K562 (cell line): ENCODE measurements around the gene PPT2. TPM values are rescaled to one million over a fixed set of nuclear protein-coding genes. Genes with fewer than 3 reads are reported as not detected.

Source experiments
- ESRRB ChIP-seq: fragments of 250-450 bp; sonication (Bioruptor Pico); IDR thresholded peaks from 2 replicates; pipeline ENCODE4 v1.5.0; 2020; ENCODE audit warnings: mild to moderate bottlenecking, moderate library complexity, borderline replicate concordance
- ETV6 ChIP-seq, 3 experiments: fragments of 150-350 bp in 1 of 3; sonication (generic) in 1 of 3; formaldehyde crosslinking in 1 of 3; IDR thresholded peaks; 2 replicates each; pipeline versions ENCODE4 v1.6.1 to v1.8.0; 2014 to 2022; ENCODE audit warnings: borderline replicate concordance in 2 of 3, low read depth in 2 of 3, antibody characterized with exemption in 1 of 3, low read length in 1 of 3, mild to moderate bottlenecking in 1 of 3, missing genetic modification reagents in 1 of 3
- GTF2A2 ChIP-seq: IDR thresholded peaks from 2 replicates; pipeline ENCODE4 v1.6.1; 2016; ENCODE audit warnings: mild to moderate bottlenecking, missing genetic modification characterization, missing compliant biosample characterization
- HDGF ChIP-seq: fragments of 450-650 bp; IDR thresholded peaks from 2 replicates; pipeline ENCODE4 v1.6.1; 2016
- MXI1 ChIP-seq: IDR thresholded peaks from 2 replicates; pipeline ENCODE4 v1.6.1; 2011; ENCODE audit warnings: low read depth, mild to moderate bottlenecking, improper control_type of control experiment, low read length
- NFIX ChIP-seq: fragments of 250-450 bp; sonication (Bioruptor Pico); IDR thresholded peaks from 2 replicates; pipeline ENCODE4 v1.4.0; 2020; ENCODE audit warnings: low read depth, mild to moderate bottlenecking, moderate library complexity
- PBX2 ChIP-seq, 2 experiments: IDR thresholded peaks in 1 of 2; conservative IDR thresholded peaks in 1 of 2; 2 replicates each; pipeline ENCODE4 v1.6.1; 2016; ENCODE audit warnings: low read depth in 2 of 2, mild to moderate bottlenecking in 1 of 2, missing compliant biosample characterization in 1 of 2, missing genetic modification characterization in 1 of 2, moderate library complexity in 1 of 2
- PCBP1 ChIP-seq: fragments of 200-400 bp; formaldehyde crosslinking; IDR thresholded peaks from 2 replicates; pipeline ENCODE4 v1.6.1; 2018; ENCODE audit warnings: mild to moderate bottlenecking, low read depth, low read length; ENCODE audit not compliant: poor library complexity, severe bottlenecking
- PKNOX1 ChIP-seq: fragments of 450-650 bp; IDR thresholded peaks from 2 replicates; pipeline ENCODE4 v1.6.1; 2016
- PTRF ChIP-seq: fragments of 450-650 bp; IDR thresholded peaks from 2 replicates; pipeline ENCODE4 v1.6.1; 2016; ENCODE audit warnings: mild to moderate bottlenecking, missing genetic modification characterization, missing compliant biosample characterization
- RAD51 ChIP-seq: fragments of 450-650 bp; IDR thresholded peaks from 2 replicates; pipeline ENCODE4 v1.7.1; 2016; ENCODE audit warnings: low read depth, mild to moderate bottlenecking, borderline replicate concordance
- RREB1 ChIP-seq: fragments of 250-450 bp; sonication (Bioruptor Pico); IDR thresholded peaks from 2 replicates; pipeline ENCODE4 v1.4.0; 2020
- SREBF2 ChIP-seq: sonication (generic); formaldehyde crosslinking; IDR thresholded peaks from 2 replicates; pipeline ENCODE4 v1.4.0; 2020; ENCODE audit warnings: mild to moderate bottlenecking, missing genetic modification reagents
- SRSF3 ChIP-seq: fragments of 200-400 bp; formaldehyde crosslinking; IDR thresholded peaks from 2 replicates; pipeline ENCODE4 v1.6.1; 2016; ENCODE audit warnings: mild to moderate bottlenecking, low read length, moderate library complexity; ENCODE audit not compliant: insufficient read depth
- TAF15 ChIP-seq: fragments of 200-400 bp; formaldehyde crosslinking; IDR thresholded peaks from 2 replicates; pipeline ENCODE4 v1.6.1; 2017; ENCODE audit warnings: mild to moderate bottlenecking, low read depth, low read length, moderate library complexity
- TCF15 ChIP-seq: fragments of 250-450 bp; sonication (Bioruptor Pico); IDR thresholded peaks from 2 replicates; pipeline ENCODE4 v1.8.0; 2022; ENCODE audit warnings: moderate library complexity, mild to moderate bottlenecking, inconsistent platforms
- polyA plus RNA-seq, 8 experiments: library from polyadenylated mRNA; depleted of rRNA in 4 of 8; stranded (reverse) in 5 of 8; unstranded in 3 of 8; fragments of >200 nt; fragmentation: Nextera tagmentation in 2 of 8; fragmentation: Illumina TruSeq in 1 of 8; extraction: Ambion mirVana in 2 of 8; extraction: Trizol in 1 of 8; gene quantifications; 2 replicates each; pipeline versions ENCODE4 v1.2.1 to v1.2.3, GENCODE V29; 2011 to 2014; ENCODE audit warnings: inconsistent platforms in 1 of 8, missing spikeins in 1 of 8
- total RNA-seq, 7 experiments: library from RNA; depleted of rRNA in 6 of 7; stranded (reverse); fragments of >200 nt in 6 of 7; fragmentation: Illumina TruSeq in 2 of 7; extraction: Trizol in 2 of 7; gene quantifications; 2 replicates each; pipeline versions ENCODE4 v1.2.1 to v1.2.3, GENCODE V29; 2011 to 2021; ENCODE audit warnings: low replicate concordance in 1 of 7

PPT2 gene
- total and polyA plus RNA-seq, 9 of the 15 experiments (the other 6 are each of a cell fraction or from before 2014, with no cell fraction given), result 27.4 to 98.8 (median 69.9) TPM

- TF ChIP-seq PBX2 (CRISPR knock-in tag; IDR thresholded peaks at IDR 0.05; ENCODE audit: low read depth) (no peak), PBX2 (tag; conservative IDR thresholded peaks at IDR 0.05; ENCODE audit: low read depth) (no peak), SREBF2 (CRISPR knock-in tag) (no peak), TCF15 (CRISPR knock-in tag) (no peak), PCBP1 (no peak), ESRRB (no peak), NFIX (CRISPR knock-in tag) (no peak), PKNOX1 (peak; percentile 75), HDGF (no peak), PTRF (no peak), MXI1 (no peak), TAF15 (no peak), RREB1 (CRISPR knock-in tag) (no peak), RAD51 (no peak), SRSF3 (no peak), GTF2A2 (no peak), ETV6 (IDR thresholded peaks at IDR 0.05; ENCODE audit: borderline replicate concordance in 1 of 2, low read depth in 2 of 2, low read length in 1 of 2) (no peak), ETV6 (CRISPR knock-in tag; IDR thresholded peaks at IDR 0.05; ENCODE audit: borderline replicate concordance) (no peak)
These were observed 36.3 kb downstream of the PPT2 start, which contains the start of gene PBX2 (continued) for GRCh38 chr6:32190054-32190851.
